B cell (primary cell): ENCODE data around the gene SLC44A4.

Experiments used
- EZH2 ChIP-seq: IDR thresholded peaks from 2 replicates; pipeline ENCODE4 v1.6.1; 2012; ENCODE audit warnings: borderline replicate concordance, low read depth, mild to moderate bottlenecking, moderate library complexity, low read length; ENCODE audit not compliant: insufficient read depth, poor library complexity, severe bottlenecking
- TF ChIP-seq, protein P1 (sequence below): fragments of 200-600 bp; IDR thresholded peaks from one replicate; pipeline ENCODE4 v1.8.0; 2022; ENCODE audit warnings: antibody characterized with exemption, mild to moderate bottlenecking

DNA sequence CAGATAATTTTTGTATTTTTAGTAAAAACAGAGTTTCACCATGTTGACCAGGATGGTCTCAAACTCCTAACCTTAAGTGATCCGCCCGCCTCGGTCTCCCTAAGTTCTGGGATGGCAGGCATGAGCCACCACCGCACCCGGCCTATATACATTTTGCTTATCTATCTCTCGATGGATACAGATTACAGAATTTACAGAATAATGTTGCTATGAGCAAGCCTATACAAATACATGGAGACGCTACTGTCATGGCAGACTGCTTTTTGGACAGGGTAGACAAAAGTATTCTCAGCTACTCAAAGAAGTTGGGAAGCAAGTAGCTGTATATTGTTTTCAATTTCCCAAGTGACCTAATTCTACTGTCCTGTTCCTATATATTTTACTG is 65.3 kb downstream of the SLC44A4 start:
- TF ChIP-seq, protein P1, sequence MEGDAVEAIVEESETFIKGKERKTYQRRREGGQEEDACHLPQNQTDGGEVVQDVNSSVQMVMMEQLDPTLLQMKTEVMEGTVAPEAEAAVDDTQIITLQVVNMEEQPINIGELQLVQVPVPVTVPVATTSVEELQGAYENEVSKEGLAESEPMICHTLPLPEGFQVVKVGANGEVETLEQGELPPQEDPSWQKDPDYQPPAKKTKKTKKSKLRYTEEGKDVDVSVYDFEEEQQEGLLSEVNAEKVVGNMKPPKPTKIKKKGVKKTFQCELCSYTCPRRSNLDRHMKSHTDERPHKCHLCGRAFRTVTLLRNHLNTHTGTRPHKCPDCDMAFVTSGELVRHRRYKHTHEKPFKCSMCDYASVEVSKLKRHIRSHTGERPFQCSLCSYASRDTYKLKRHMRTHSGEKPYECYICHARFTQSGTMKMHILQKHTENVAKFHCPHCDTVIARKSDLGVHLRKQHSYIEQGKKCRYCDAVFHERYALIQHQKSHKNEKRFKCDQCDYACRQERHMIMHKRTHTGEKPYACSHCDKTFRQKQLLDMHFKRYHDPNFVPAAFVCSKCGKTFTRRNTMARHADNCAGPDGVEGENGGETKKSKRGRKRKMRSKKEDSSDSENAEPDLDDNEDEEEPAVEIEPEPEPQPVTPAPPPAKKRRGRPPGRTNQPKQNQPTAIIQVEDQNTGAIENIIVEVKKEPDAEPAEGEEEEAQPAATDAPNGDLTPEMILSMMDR = no peak
- TF ChIP-seq EZH2 = no peak
